HEK293T (cell line): ENCODE measurements around the gene ANKH.
"Not testable (repeated sequence)": the region's sequence is repeated elsewhere in the genome, so short reads cannot be mapped to it uniquely, and the experiment has no call there.

Source experiments
- ARNT ChIP-seq: fragments of 450-650 bp; IDR thresholded peaks from 2 replicates; pipeline ENCODE4 v1.6.1; 2017; ENCODE audit warnings: mild to moderate bottlenecking
- BHLHE40 ChIP-seq: fragments of 450-650 bp; IDR thresholded peaks from 2 replicates; pipeline ENCODE4 v1.6.1; 2016; ENCODE audit warnings: mild to moderate bottlenecking, moderate library complexity, borderline replicate concordance
- CTBP1 ChIP-seq: fragments of 450-650 bp; IDR thresholded peaks from 2 replicates; pipeline ENCODE4 v1.6.1; 2016; ENCODE audit warnings: borderline replicate concordance
- ELF4 ChIP-seq: fragments of 450-650 bp; IDR thresholded peaks from 2 replicates; pipeline ENCODE4 v1.6.1; 2017; ENCODE audit warnings: antibody characterized with exemption
- FOXA1 ChIP-seq: fragments of 450-650 bp; IDR thresholded peaks from 2 replicates; pipeline ENCODE4 v1.6.1; 2016; ENCODE audit warnings: mild to moderate bottlenecking
- FOXK2 ChIP-seq: fragments of 450-650 bp; IDR thresholded peaks from 2 replicates; pipeline ENCODE4 v1.6.1; 2016; ENCODE audit warnings: mild to moderate bottlenecking
- FOXM1 ChIP-seq: fragments of 450-650 bp; IDR thresholded peaks from 2 replicates; pipeline ENCODE4 v1.6.1; 2017; ENCODE audit warnings: mild to moderate bottlenecking, borderline replicate concordance
- HDGF ChIP-seq: fragments of 450-650 bp; IDR thresholded peaks from 2 replicates; pipeline ENCODE4 v1.6.1; 2017; ENCODE audit warnings: antibody characterized with exemption, borderline replicate concordance
- L3MBTL2 ChIP-seq: fragments of 450-650 bp; conservative IDR thresholded peaks from 2 replicates; pipeline ENCODE4 v1.6.1; 2016; ENCODE audit warnings: mild to moderate bottlenecking
- LEF1 ChIP-seq: fragments of 450-650 bp; IDR thresholded peaks from 2 replicates; pipeline ENCODE4 v1.6.1; 2017; ENCODE audit warnings: mild to moderate bottlenecking, borderline replicate concordance
- PKNOX1 ChIP-seq: fragments of 450-650 bp; IDR thresholded peaks from 2 replicates; pipeline ENCODE4 v1.6.1; 2016
- SP1 ChIP-seq: fragments of 450-650 bp; IDR thresholded peaks from 2 replicates; pipeline ENCODE4 v1.6.1; 2017
- SUZ12 ChIP-seq: fragments of 450-650 bp; IDR thresholded peaks from 2 replicates; pipeline ENCODE4 v1.6.1; 2016; ENCODE audit warnings: mild to moderate bottlenecking
- TARDBP ChIP-seq: fragments of 450-650 bp; IDR thresholded peaks from 2 replicates; pipeline ENCODE4 v1.6.1; 2016

- TF ChIP-seq PKNOX1, ELF4, SUZ12, BHLHE40, CTBP1, LEF1, SP1, FOXM1, HDGF, TARDBP, L3MBTL2, ARNT, FOXA1, FOXK2: not testable (repeated sequence)
Measured at GRCh38 chr5:14837423-14838122, 34.0 kb downstream of the ANKH start.
